NCI-H748 (cell line): Measurements from ENCODE around the gene DCTPP1.
"Not testable (repeated sequence)": the region's sequence is repeated elsewhere in the genome, so short reads cannot be mapped to it uniquely, and the experiment has no call there.

ENCODE experiments used
- DNase-seq: peaks from one replicate; lab custom pipeline; 2025; ENCODE audit not compliant: unreplicated experiment; lab: John Stamatoyannopoulos, UW

Gene DCTPP1

DNA sequence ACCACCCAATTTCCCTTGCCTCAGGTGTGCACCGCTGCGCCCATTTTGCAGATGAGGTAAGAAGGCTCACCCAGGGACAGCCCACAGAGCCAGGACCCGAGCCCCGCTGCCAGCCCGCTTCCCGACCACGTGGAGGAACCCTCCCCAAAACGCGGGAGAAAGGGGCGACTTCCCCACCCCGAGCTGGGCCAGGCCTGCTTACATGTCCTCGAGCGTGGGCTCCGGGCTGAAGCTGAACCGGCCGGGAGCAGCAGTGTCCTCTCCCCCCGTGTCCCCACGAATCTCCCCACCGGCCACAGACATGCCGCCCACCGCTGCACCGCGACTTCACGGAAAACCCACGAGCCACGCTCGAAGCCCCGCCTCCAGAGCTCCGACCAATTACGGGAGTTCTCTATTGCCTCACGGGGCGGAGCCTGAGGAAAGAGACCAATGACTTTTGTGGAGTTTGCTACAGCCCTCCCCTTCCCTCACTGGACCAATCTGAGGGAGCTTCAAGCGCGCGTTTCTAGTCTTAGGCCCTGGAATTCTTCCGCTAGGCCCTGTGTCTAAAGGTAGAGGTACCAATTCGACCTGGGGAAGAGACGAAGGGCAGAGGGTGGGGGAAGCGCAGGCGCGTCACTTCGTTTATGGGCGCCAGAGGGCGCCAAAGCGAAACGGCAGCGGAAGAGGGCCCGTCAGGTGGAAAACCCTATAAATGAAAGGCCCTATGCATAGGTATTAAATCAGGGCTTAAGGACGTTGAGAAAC is at the start of gene DCTPP1:
Gene DCTPP1 (minus strand): TSS at position 353 of the 750 bp plus-strand sequence. CDS start 50 bp downstream, at position 303.
- DNase-seq: peak; percentile 99

DNA sequence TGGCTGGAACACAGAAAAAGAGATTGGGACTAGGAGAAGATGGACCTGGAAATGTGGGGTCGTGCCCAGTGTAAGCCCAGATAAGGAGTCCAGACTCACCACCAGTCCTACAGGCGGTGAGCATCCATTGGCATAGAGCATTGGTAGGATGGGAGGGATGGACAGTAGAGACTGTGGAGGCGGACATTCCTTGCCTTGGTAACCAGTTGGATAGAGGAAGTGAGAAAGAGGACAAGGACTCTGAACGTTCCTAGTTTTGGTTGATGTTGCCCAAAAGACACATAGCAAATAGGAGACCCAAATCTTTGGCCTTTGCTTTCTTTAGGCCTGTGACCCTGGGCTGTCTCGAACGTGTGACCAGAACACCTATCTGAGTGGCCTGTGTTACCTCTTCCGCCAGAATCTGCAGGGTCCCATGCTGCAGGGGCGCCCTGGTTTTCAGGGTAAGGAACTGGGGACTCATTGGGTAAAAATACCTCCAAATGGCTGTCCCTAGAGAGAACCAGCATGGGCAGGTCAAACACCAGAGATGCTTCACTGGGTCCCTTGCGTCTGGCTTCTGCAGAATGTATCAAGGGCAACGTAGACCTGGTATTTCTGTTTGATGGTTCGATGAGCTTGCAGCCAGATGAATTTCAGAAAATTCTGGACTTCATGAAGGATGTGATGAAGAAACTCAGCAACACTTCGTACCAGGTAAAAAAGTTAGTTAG is 49.1 kb upstream of the DCTPP1 start:
- DNase-seq: no peak

DNA sequence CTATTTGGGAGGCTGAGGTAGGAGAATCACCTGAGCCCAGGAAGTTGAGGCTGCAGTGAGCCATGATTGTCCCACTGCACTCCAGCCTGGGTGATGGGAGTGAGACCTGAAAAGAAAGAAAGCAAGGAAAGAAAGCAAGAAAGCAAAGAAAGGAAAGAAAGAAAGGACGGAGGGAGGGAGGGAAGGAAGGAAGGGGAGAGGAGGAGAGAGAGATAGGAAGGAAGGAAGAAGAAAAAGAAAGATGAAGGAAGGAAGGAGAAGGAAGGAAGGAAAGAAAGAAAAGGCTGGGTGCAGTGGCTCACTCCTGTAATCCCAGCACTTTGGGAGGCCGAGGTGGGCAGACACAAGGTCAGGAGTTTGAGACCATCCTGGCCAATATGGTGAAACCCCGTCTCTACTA is 47.9 kb upstream of the DCTPP1 start:
- DNase-seq: not testable (repeated sequence)

DNA sequence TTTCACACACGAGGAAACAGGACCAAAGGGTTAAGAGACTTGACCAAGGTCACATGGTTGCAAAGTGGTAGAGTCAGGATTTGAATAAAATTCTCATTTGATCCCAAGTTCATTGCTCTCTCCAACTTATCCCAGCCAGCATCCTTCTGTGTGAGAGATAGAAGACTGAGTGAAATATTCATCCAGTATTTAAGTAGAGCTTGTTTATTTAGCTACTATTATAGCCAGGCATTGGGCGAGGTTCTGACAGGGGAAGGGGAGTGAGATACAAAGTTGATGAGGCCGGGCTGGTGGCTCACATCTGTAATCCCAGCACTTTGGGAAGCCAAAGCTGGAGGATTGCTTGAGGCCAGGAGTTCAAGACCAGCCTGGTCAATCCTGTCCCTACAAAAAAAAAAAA is 47.2 kb upstream of the DCTPP1 start:
- no peak for DNase-seq

DNA sequence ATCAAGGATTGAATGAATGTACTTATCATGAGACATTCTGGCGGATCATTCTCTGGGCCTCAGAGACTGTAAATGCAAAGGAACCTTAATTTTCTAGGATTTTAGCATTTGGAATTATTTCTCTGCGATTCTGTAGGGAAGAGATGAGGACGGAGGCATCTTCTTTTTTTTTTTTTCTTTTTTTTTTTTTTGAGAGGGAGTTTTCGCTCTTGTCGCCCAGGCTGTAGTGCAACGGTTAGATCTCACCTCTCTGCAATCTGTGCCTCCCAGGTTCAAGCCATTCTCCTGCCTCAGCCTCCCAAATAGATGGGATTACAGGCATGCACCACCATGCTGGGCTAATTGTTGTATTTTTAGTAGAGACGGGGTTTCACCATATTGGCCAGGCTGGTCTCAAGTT is 44.9 kb upstream of the DCTPP1 start:
- no peak for DNase-seq

DNA sequence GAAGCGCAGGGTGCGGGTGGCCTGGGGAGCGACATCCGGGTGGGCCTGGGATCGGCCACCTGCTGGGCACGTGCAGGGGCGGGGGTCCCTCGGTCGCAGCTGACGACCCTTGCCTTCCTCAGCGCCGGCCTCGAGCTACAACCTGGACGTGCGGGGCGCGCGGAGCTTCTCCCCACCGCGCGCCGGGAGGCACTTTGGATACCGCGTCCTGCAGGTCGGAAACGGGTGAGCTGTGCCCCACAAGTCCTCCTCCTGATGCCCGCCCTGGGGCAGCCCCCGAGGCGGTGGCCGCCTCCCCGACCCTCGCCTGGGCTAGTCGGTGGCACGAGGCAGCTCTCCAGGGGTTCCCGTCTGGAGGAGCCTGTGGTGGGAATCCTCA is 44.2 kb upstream of the DCTPP1 start:
- DNase-seq: no peak

DNA sequence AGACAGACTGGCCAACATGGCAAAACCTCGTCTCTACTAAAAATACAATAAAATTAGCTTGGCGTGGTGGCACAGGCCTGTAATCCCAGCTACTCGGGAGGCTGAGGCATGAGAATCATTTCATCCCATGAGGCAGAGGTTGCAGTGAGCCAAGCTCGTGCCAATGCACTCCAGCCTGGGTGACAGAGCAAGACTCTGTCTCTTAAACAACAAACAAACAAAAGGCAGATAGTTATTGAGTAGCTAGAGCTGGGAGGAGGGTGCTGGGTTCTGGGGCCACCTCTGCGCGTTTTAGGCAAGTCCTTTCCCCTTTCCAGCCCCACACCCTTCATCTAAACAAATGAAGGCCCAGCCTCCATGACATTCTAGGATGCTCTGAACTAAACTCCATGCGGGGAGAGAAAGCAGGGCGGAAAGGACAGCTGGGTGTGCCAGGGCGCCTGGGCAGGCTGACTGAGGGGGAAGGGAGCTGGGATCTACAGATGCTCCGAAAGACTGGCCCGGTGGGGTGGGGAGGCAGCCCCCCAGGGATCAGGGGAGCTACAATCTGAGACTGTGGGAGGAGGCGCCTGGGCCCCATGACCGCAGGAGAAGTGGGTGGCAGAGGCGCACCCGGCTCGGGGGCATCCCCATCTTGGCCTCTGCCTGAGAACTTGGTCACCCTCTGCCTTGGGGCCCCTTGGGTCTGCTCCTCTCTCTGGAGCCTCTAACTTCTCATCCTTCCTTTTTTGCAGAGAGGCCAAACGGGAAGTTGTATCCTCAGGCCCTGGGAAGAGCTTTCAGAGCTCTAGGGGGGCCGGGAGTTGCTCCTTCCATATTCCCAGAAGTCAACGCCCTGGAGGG is 43.6 kb upstream of the DCTPP1 start:
- no peak for DNase-seq

DNA sequence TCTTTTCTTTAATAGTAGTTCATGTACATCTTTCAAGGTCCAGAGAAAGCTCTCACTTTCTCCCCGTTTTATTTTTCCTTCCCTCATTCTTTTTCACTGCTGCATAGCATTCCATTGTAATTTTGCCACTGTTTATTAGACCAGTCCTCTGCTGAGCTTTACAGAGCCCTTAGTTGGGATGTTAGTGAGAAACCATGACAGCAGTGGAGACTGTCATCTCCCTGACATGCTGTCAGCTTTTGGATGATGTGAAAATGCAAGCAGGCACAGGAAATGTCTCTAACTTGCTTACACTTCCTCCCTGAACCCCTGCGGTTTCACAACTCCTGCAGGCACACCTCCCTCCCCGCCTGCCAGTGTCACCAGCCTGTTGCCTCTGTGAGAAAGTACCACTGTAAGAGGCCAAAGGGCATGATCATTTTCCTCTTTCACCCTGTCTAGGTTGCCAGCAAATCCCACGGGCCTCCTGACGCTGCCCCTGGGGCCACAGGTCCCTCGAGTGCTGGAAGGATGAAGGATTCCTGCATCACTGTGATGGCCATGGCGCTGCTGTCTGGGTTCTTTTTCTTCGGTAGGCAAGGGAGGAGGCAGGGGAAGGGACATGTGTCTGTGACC is 42.6 kb upstream of the DCTPP1 start, which contains the start of gene ITGAL:
Gene ITGAL (plus strand): TSS at position 415 of the 615 bp plus-strand sequence. CDS start 96 bp downstream, at position 511.
- DNase-seq: no peak

DNA sequence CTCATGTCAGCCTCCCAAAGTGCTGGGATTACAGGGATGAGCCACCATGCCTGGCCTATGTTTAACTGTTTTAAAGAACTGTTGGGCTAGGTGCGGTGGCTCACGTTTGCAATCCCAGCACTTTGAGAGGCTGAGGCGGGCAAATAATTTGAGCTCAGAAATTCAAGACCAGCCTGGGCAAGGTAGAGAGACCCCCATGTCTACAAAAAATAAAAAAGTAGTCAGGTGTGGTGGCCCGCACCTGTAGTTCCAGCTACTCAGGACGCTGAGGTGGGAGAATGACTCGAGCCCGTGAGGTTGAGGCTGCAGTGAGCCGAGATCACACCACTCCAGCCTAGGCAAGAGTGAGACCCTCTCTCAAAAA is 40.8 kb upstream of the DCTPP1 start:
- DNase-seq: no peak

DNA sequence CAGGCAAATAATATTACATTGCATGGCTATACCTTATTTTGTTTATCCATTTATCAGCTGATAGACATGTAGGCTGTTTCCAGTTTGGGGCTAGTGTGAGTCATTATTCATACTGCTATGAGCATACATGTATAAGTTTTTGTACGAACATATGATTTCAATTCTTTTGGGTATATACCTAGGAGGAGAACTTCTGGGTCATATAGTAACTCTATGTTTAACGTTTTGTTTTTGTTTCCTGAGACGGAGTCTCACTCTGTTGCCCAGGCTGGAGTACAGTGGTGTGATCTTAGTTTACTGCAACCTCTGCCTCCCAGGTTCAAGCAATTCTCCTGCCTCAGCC is 40.3 kb upstream of the DCTPP1 start:
- DNase-seq: no peak

DNA sequence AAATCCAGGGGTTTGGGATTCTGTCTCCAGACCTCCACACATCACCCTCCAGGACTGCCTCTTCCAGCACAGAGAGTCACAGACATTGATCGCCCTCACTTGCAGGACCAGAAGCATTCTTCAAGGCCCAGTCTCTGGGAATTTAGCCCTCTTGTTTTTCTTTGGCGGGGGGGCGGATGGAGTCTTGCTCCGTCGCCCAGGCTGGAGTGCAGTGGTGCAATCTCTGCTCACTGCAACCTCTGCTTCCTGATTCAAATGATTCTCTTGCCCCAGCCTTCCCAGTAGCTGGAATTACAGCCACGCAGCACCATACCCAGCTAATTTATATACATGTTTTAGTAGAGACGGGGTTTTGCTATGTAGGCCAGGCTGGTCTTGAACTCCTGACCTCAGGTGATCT is 34.2 kb upstream of the DCTPP1 start:
- DNase-seq: no peak

DNA sequence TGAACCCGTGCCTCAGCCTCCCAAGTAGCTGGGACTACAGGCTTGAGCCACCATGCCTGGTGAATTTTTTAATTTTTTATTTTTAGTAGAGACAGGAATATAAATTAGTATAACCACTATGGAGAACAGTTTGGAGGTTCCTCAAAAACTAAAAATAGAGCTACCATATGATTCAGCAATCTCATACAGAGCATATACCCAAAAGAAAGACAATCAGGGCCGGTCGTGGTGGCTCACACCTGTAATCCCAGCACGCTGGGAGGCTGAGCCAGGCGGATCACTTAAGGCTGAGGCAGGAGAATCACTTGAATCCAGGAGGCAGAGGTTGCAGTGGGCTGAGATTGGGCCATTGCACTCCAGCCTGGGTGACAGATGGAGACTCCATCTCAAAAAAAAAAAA is 31.6 kb upstream of the DCTPP1 start:
- not testable (repeated sequence) for DNase-seq

DNA sequence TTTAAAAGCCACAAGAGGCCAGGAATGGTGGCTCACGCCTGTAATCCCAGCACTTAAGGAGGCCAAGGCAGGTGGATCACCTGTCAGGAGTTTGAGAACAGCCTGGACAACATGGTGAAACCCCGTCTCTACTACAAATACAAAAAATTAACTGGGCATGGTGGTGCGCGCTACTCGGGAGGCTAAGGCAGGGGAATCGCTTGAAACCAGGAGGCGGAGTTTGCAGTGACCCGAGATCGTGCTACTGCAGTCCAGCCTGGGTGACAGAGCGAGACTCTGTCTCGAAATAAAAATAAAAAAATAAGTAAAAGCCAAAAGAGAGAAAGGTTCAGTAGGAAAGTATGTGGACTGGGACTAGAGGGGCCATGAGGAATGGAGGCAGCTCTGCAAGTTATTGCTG is 29.6 kb upstream of the DCTPP1 start:
- no peak for DNase-seq

DNA sequence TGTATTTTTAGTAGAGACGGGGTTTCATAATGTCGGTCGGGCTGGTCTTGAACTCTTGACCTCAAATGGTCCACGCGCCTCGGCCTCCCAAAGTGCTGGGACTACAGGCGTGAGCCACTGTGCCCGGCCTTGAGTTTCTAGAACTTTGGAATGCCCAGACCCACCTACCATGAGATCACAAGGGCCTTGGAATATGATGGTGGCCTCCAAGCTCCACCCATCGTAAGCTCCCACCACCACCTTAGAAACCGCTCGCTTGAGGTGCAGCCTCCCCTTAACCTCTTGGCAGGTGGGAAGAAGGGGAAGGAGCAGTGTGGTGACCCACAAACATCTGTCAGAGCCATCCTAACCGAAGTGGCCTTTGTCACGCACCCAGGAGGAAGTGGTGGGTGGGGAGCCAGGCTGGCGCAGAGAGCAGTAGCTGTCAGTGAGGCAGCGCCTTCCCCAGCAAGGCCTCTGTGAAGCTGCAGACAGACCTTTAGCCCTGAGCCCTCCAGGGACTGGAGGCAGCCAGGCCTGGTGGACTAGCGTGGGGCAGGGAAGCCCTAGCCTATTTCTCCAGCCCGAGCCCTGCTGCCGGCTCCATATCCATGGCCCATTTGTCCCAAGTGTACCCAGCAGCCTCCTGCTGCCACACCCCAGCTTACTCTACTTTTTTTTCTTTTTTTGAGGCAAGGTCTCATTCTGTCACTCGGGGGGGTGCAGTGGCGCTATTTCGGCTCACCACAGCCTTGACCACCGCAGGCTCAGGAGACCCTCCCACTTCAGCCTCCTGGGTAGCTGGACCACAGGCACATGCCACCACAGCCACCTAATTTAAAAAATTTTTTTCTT is 28.9 kb upstream of the DCTPP1 start:
- no peak for DNase-seq

DNA sequence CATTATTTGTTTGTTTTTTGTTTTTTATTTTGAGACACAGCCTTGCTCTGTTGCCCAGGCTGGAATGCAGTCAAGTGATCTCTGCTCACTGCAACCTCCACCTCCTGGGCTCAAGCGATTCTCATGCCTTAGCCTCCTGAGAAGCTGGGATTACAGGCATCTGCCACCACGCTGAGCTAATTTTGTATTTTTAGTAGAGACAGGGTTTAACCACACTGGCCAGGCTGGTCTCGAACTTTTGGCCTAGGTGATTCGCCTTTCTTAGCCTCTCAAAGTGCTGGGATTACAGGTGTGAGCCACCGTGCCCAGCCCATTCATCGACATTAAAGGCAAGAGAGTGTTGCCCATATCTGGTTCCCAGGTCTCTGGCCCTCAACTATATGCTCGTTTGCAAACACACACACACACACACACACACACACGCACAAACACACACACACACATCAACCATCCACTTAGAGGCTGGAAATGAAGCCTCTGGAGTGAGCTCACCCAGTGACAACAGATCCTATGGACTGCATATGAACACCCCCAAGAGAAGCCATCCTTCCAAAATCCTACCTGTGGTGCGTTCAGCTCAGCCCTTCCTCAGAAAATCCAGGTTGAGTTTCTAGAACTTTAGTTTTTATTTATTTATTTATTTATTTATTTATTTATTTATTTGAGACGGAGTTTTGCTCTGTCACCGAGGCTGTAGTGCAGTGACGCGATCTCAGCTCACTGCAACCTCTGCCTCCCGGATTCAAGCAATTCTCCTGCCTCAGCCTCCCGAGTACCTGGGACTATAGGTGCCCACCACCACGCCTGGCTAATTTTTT is 28.1 kb upstream of the DCTPP1 start:
- no peak for DNase-seq

DNA sequence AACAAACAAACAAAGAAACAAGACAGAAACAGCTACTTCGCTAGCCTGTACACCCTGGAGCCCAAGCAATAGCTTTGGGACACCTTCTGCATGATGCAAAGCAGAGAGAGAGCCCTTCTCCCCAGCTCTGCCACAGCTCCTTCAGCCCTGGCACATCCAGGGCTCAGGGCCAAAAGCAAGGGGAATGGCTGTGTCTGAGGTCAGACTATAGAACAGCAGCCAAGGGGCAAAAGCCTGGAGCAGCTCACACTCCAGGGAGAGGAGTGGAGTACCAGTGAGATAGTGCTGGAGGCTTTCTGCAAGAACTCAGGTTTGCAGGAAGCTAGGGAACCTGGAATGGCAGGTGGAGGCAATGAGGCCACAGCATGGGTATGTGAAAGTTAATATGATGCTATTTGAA is 27.4 kb upstream of the DCTPP1 start:
- DNase-seq: no peak

DNA sequence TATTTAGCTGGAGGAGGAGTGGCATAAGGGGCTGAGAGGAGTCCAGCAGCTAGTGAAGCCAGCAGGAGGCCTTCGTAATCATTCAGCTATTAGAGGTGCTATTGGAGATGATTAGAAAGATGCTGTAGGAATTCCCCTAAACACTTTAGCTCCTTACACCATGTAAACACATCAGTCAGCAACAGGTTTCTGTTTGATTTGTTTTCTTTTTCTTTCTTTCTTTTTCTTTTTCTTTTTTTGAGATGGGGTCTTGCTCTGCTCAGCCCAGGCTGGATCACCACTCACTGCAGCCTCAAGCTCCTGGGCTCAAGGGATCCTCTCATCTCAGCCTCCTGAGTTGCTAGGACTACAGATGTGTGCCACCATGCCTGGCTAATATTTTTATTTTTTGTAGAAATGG is 26.5 kb upstream of the DCTPP1 start:
- no peak for DNase-seq

DNA sequence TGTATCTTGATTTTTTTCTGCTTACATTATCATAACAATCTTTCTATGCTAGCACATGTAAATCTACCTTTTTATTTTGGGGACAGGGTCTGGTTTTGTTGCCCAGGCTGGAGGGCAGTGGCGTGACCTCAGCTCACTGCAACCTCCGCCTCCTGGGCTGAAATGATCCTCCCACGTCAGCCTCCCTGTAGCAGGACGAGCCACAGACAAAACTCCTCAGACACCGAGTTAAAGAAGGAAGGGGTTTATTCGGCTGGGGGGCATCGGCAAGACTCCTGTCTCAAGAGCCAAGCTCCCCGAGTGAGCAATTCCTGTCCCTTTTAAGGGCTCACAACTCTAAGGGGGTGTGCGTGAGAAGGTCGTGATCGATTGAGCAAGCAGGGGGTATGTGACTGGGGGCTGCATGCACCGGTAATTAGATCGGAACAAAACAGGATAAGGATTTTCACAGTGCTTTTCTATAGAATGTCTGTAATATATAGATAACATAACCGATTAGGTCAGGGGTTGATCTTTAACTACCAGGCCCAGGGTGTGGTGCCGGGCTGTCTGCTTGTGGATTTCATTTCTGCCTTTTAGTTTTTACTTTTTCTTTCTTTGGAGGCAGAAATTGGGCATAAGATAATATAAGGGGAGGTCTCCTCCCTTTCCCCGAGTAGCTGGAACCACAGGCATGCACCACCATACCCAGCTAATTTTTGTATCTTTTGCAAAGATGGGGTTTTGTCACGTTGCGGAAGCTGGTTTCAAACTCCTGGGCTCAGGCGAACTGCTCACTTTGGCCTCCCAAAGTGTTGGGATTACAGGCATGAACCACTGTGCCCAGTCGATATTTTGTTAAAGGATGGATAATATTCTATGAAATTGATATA is 23.1 kb upstream of the DCTPP1 start:
- not testable (repeated sequence) for DNase-seq

DNA sequence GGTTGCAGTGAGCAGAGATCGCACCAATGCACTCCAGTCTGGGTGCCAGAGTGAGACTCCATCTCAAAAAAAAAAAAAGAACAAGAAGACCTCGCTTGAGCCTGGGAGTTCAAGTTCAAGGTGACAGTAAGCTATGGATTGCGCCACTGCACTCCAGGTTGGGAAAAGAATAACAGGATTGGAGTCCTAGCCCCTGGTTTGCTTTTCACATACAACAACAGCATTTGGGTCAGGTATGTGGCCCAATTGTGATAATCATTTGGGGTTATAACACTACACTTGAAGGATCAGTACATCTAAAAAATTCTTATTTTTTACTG is 19.2 kb upstream of the DCTPP1 start:
- no peak for DNase-seq
